Right hindlimb (tissue), 1 donor: Measurements from ENCODE around the gene TSPAN14.

Experiments used
- DNase-seq: peaks from one replicate; pipeline ENCODE4 v3.0.0-alpha.2; 2018

Gene TSPAN14

GRCh38 chr10:80457554-80458262 lies 3.6 kb downstream of the TSPAN14 start:
- peak; percentile 8 for DNase-seq

GRCh38 chr10:80458263-80458625 lies 4.1 kb downstream of the TSPAN14 start:
- no peak for DNase-seq

GRCh38 chr10:80458638-80459037 lies 4.5 kb downstream of the TSPAN14 start:
- no peak for DNase-seq

- DNase-seq, result peak; percentile 82
These were observed 5.1 kb downstream of the TSPAN14 start for GRCh38 chr10:80459047-80459865.

- DNase-seq, result peak; percentile 53
These were observed 6.5 kb downstream of the TSPAN14 start for GRCh38 chr10:80460399-80461207.

GRCh38 chr10:80461208-80462183 lies 7.4 kb downstream of the TSPAN14 start:
- no peak for DNase-seq

GRCh38 chr10:80462299-80462980 lies 8.3 kb downstream of the TSPAN14 start:
- peak; percentile 54 for DNase-seq

- no peak for DNase-seq
These were observed 9.1 kb downstream of the TSPAN14 start for GRCh38 chr10:80462981-80463741.

- no peak for DNase-seq
These were observed 9.8 kb downstream of the TSPAN14 start for GRCh38 chr10:80463868-80464267.

GRCh38 chr10:80464557-80465450 lies 10.7 kb downstream of the TSPAN14 start:
- peak; percentile 76 for DNase-seq

GRCh38 chr10:80465451-80465835 lies 11.3 kb downstream of the TSPAN14 start:
- DNase-seq, result no peak

GRCh38 chr10:80465839-80466590 lies 11.9 kb downstream of the TSPAN14 start:
- DNase-seq, result no peak

GRCh38 chr10:80466724-80467326 lies 12.7 kb downstream of the TSPAN14 start:
- no peak for DNase-seq

GRCh38 chr10:80468002-80468401 lies 13.9 kb downstream of the TSPAN14 start:
- DNase-seq, result no peak

- no peak for DNase-seq
These were observed 14.8 kb downstream of the TSPAN14 start for GRCh38 chr10:80468806-80469421.

GRCh38 chr10:80470266-80470665 lies 16.2 kb downstream of the TSPAN14 start:
- DNase-seq, result no peak

GRCh38 chr10:80471001-80471400 lies 16.9 kb downstream of the TSPAN14 start:
- DNase-seq, result no peak

GRCh38 chr10:80471715-80472233 lies 17.7 kb downstream of the TSPAN14 start:
- DNase-seq, result no peak
